VCaP (cell line): ENCODE measurements around the gene TPP1.

Source experiments
- H3K27ac ChIP-seq: fragments of 450-650 bp; 2 replicates; pipeline ENCODE4 v1.5.1; 2017
- TF ChIP-seq, protein P1 (sequence below): fragments of 450-650 bp; conservative IDR thresholded peaks from 2 replicates; pipeline ENCODE4 v1.5.1; 2017; ENCODE audit warnings: mild to moderate bottlenecking, moderate library complexity

The TPP1 gene

DNA sequence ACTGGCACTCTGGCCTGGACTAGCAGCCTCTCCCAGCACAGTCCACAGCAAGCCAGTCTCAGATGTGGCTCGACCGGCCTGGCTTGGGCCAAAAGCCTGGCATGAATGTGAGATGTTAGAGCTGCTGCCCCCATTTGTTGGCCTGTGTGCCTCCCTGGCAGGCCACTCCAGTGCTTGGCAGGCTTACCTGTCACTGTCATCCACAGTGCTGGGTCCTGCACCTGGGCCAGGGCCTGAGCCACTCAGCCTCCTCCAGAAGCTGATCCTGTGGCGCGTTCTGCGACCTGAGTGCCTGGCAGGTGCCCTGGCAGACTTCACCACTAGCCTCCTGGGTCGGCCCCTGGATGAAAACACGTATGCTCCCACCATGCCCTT, 51.9 kb downstream of the TPP1 start:
- no peak overlapping the region for H3K27ac ChIP-seq
- TF ChIP-seq, protein P1, sequence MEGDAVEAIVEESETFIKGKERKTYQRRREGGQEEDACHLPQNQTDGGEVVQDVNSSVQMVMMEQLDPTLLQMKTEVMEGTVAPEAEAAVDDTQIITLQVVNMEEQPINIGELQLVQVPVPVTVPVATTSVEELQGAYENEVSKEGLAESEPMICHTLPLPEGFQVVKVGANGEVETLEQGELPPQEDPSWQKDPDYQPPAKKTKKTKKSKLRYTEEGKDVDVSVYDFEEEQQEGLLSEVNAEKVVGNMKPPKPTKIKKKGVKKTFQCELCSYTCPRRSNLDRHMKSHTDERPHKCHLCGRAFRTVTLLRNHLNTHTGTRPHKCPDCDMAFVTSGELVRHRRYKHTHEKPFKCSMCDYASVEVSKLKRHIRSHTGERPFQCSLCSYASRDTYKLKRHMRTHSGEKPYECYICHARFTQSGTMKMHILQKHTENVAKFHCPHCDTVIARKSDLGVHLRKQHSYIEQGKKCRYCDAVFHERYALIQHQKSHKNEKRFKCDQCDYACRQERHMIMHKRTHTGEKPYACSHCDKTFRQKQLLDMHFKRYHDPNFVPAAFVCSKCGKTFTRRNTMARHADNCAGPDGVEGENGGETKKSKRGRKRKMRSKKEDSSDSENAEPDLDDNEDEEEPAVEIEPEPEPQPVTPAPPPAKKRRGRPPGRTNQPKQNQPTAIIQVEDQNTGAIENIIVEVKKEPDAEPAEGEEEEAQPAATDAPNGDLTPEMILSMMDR: no peak

DNA sequence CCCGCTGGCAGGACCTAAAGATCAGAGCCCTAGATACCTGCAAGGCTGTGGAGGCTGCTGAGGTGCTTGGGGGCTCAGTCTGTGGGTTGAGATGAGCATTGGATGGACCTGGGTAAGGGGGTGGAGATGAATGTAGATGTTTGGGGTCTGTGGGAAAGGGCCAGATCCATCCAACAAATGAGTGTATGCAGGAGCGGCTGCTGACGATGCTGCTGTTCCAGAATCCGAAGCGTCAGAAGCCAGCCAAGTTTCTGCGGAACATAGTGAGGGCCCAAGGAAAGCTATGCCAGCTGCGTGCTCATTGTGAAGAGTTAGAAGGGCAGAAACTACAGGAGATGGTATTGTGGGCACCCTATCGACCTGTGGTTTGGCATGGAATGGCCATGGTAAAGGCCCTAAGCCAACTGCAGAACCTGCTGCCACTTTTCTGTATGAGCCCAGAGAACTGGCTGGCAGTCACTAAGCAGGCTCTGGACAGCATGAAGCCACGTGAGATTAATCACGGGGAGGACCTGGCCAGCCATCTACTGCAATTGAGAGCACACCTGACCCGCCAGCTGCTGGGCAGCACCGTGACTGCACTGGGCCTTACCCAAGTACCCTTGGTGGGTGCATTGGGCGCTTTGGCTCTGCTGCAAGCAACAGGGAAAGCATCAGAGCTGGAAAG, 52.4 kb downstream of the TPP1 start:
- no peak overlapping the region for H3K27ac ChIP-seq

DNA sequence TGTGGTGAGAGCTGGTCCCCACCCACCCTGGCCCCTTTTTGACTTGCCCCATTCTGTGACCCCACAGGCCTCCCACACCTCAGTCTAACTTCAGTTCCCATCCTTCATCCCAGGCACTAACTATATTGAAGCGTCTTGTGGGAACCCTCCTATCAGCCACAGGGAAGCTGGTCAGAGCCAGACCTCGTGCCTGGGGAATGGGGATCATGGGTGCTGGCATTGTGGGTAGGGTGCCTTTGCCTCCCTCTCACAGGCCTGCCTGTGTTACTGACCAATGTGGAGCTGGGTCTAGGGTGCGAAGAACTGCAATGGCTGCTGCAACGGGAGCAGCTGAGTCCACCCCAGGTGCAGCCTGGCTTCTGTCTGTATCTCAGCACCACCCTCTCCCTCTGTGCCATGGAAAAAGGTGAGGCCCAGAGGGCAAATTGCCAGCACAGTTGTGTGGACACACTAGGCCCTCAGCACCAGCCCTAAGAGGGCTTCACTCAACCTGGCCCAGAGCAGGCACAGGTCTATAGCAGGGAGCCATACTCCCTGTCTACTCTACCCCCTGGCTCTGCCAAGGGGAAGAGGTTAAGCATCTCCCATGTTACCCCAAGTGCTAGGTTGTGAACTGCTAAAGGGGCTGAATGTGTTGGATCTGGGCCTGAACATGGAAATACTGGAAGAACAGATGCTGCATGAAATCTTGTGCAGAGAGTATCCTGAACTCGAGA, 53.1 kb downstream of the TPP1 start:
- H3K27ac ChIP-seq: no peak overlapping the region
- TF ChIP-seq, protein P1: no peak

More for the DNA sequence above, 52.4 kb downstream of the TPP1 start:
- TF ChIP-seq, protein P1: no peak

DNA sequence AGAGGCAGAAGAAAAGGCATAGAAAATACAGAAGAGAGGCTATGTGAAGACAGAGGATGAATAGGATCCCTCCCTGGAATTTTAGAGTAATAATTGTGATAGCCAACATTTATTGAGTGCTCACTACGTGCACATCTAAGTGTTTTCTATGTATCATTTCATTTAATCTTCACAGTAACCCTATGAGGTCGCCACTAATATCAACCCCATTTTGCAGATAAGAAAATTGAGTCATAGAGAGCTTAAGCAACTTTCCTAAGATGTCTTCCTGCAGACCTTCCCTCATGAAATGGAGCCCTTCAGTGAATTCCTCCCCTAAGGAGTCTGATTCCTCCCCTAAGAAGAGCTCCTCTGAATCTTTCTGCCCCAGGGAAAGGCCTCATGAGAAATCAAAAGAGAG, 53.9 kb downstream of the TPP1 start:
- TF ChIP-seq, protein P1: no peak
- H3K27ac ChIP-seq: no peak overlapping the region

DNA sequence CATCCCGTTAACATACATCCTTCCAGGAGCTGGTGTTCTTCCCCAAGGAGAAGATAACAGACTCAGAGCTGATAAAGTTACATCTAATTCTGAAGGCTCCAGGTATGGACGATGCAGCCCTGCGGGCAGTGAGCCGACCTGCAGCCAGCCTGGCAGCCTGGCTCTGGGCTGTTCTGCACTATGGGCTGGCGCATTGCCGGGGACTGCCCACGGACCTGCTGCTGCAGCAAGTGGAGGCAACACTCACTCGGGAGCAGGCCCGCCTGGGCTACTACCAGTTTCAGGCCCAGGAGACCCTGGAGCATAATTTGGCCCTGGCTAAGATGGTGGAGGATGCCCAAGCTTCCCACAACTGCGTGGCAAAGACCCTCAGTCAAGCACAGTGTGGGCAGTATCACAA, 55.6 kb downstream of the TPP1 start:
- no peak overlapping the region for H3K27ac ChIP-seq
- TF ChIP-seq, protein P1: no peak

DNA sequence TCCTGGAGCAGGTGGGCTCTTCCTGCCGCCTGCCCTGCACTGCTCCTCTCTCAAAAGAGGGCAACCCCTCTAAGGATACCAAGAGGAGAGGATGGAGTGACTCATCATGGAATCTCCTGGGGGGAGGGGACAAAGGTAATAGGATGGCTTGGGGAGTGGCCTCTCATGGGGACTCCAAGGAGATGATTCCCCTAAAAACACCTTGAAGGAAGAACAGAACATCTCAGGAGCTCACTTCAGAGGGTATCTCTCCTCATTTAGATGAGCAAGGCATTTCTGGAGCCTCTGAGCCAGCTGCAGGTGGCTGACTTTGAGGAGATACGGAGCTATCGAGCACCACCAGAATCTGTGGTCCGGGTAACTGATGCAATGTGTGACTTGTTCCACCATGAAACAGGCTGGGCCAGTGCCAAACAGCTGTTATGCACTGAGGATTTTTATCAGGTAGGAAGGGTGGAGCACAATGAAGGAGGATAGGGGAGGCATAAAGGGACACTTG, 56.1 kb downstream of the TPP1 start:
- TF ChIP-seq, protein P1: no peak
- H3K27ac ChIP-seq: no peak overlapping the region
